Eye (tissue), 1 donor: ENCODE results near the gene ZBTB40.

Source experiments
- DNase-seq: peaks from one replicate; pipeline ENCODE4 v3.0.0-alpha.2; 2015

Gene ZBTB40

GRCh38 chr1:22436948-22437347 lies 14.7 kb upstream of the ZBTB40 start:
- no peak for DNase-seq

DNA sequence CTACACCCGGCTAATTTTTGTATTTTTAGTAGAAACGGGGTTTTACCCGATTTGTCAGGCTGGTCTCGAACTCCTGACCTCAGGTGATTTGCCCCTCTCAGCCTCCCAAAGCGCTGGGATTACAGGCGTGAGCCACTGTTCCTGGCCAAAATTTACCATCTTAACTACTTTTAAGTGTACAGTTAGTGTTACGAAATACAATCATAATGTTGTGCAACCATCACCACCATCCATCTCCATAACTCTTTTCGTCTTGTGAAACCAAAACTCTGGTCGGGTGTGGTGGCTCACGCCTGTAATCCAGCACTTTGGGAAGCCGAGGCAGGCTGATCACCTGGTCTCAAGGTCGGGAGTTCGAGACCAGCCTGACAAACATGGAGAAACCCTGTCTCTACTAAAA lies 14.1 kb upstream of the ZBTB40 start:
- no peak for DNase-seq

- DNase-seq: no peak
These were observed 11.1 kb upstream of the ZBTB40 start for GRCh38 chr1:22440582-22440981.

GRCh38 chr1:22442212-22442894 lies 9.3 kb upstream of the ZBTB40 start:
- DNase-seq: no peak

- DNase-seq: no peak
These were observed 8.3 kb upstream of the ZBTB40 start for GRCh38 chr1:22443332-22443731.

- no peak for DNase-seq
These were observed 6.8 kb upstream of the ZBTB40 start for GRCh38 chr1:22444856-22445255.

- DNase-seq: no peak
These were observed 4.0 kb upstream of the ZBTB40 start for GRCh38 chr1:22447621-22448111.

DNA sequence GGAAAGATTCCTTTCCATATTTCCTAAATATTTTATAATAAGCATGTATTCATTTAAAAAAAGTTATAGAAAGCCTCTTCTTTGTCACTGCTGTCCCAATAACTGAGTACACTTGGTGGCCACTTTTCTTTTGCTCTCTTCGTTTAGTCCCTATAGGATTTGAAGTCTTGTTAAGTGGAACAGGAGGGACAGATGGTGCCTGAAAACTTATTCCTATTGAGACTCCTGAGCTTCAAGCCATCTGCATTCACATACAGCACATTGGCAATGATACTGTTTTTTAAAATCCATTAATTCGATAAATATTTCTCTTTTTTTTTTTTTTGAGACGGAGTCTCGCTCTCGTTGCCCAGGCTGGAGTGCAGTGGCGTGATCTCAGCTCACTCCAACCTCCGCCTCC lies 2.0 kb upstream of the ZBTB40 start:
- no peak for DNase-seq

DNA sequence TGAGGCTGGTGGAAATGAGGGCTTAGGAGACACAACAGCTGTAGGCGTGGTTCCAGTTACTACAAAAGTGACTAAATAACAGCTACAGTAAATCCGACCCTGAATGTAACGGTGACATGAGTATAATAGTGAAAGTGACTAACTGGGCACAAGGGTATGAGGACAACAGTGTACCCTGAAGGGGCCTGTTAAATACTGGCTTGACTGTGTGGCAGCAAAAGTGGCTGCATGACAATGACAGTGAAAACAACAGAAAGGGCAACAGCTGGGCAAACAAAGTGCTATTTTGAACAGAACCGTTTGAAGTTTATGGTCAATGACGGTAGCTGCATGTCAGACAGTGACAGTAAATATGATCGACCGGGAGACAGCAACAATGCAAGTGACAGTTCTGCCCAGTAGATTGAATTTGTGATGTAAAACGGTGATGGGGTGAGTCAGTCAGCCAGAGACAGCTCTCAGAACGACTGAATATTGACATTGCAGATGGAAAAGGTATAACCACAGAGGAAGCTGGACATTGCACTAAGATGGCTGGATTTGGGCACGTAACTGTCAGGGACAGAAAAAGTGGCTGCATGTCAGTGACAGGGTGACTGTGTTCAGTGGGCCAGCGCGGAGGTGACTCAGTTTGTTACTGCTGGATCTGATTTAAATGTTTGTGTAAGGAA lies 1.2 kb upstream of the ZBTB40 start:
- DNase-seq: no peak

DNA sequence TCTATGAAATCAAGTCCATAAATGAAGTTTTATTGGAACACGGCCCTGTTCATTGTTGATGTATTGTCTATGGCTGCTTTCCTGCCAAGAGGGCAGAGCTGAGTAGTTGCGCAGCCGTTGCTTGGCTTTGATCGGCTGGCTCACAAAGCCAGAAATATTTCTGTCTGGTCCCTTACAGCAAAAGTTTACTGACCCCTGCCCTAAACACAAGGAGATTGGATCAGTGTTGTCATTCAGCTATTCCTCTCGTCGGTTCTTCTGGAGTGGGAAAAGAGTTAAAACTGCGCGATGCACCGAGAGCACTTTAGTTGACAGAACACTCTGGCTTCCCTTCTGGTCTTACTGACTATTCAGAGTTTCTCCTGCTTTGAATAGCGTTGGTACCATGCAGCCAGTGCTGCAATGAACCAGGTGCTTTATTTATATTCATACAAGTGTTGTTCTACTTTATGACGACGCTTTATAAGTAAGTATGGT lies 868 bp downstream of the ZBTB40 start:
- no peak for DNase-seq

DNA sequence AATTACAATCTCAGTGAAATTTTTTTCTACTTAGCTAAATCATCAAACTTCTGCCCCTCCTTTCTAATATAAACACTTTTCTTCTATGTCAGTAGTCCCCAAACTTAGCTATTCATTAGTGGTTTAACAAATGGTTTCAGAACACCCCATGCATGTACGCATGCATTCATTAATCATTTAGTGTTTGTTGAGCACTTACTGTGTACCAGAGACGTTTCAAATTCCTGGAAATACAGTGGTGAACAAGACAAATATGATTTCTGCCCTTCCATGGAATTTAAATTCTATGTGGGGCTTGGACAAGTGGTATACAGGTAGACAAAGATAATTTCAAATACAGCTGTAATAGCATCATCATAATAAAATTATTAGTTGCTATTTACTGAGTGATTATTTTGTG lies 1.5 kb downstream of the ZBTB40 start:
- no peak for DNase-seq

- DNase-seq: peak; percentile 68
These were observed 2.9 kb downstream of the ZBTB40 start for GRCh38 chr1:22454476-22455056.

DNA sequence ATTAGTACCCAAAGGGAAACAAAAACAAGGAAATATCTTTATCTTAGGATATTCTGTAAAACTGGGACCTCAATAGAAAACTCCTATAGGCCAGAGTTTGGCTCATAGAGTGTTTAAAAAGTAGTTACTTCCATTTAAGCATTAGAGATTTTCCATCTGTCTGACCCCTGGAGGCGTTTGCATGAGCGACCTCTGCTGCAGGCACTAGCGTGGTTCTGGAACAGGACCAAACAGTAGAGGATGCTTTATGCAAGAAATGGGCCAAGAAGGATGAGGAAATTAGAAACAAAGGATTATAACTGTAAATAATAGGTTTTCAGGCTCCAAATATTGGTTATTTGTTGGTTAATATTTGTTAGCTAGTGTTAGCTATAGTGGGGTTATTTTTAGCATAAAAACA lies 5.7 kb downstream of the ZBTB40 start:
- DNase-seq: no peak

DNA sequence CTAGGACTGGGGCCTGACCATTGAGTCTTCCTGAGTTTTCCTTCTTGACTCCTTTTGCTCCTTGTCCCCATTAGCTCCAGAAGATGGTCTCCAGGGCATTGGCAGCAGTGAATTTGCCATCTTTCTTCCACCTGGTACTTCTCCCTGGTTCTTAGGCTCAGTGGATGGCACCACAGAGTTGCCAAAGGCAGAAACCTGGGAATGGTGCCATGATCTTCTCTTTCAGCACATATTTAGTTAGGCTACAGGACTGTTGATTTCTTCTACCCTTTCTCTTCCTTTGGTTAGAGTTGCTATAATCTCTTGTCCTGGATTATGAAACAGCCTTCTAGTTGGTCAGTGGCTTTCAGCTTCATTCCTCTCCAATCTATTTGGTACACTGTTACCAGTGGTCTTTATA lies 6.2 kb downstream of the ZBTB40 start:
- DNase-seq: no peak

DNA sequence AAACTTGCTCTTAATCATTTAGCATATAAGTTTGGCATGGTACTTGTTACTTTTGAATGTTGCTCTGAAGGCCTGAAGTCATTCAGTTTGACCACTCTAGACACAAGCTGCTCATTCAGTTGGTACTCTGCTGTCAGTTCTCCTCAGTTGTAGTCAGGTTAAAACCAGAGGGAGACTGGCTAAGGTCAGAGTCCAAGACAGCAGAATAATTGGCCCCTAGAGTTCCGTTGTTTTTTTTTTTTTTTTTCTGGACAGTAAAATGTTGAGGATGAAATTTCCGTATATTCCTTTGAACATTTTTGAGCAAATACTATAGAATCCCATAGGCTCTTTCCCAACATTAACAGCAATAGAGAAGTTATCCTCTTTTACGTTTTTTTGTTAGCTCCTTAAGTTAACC lies 9.4 kb downstream of the ZBTB40 start:
- DNase-seq: no peak

DNA sequence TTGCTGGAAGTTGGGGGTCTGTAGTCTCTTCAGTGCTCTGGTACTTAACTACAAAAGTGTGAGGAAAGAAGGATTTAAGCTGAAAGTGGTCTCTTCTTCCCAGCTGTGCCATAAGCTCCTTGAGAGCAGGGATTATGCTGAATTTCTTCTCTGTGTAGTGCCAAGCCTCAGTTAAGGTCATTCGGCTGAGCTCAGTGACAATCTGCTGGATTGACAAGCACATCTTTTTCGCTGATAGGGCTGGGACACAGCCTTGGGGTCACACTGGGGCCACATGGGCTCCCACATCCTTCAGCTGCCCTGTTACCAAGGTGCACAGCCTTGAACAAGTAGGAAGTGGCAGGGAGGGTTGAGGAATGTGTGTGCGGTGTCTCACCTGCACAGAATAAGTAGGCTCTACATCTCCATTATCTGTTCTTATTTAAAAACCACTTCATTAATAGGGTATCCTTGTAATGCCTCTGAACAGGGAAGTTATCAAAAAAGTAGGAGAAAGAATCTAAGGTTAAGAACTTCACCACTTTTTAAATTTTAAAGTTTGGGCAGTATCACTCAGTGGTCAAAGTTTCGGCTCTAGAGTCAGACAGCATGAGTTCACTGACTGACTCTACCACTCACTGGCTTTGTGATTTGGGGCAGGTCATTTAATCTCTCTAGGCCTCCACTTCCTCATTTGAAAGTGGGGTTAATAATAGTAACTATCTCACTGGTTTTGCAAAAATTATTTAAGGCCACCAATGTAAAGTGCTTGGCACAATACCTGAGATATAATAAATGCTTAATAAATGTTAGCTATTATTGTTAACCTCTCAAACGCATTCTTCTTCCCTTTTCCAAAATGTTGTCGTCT lies 10.3 kb downstream of the ZBTB40 start:
- DNase-seq: no peak

DNA sequence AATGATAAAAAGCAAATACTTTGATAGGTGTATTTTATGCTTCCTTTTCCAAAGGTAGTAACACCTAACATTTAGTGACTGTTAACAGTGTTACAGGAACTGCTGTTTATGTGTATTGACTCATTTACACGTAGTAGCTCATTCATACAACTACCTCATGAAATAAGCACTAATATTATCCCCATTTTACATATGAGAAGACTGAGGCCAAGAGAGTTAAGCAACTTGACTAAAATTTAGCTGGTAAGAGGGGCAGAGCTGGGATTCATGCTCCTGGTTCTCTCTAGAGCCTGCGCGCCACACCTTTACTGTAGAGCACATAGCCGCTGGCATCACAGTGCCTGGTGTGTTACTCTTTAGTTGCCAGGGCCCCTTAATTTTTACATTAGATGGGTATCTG lies 11.3 kb downstream of the ZBTB40 start:
- no peak for DNase-seq

GRCh38 chr1:22465015-22465565 lies 13.4 kb downstream of the ZBTB40 start:
- no peak for DNase-seq

DNA sequence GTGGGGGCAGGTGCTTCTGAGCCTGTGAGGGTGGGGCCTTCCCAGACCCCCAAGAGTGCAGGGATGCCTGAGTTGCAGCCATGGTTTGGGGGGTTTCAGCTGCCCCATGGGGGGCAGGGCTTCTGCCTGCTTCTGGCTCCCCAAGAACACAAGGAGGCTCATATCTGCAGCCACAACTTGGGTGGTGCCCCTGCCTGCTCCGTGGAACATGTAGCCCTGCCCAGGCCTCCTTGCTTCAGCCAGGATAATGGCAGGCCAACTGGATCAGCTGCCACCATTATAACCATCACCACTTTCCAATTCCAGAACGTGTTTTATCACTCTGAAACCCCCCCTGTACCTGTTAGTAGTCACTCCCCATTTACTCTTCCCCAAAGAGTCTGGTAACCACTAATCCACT lies 14.0 kb downstream of the ZBTB40 start:
- no peak for DNase-seq

- DNase-seq: no peak
These were observed 18.6 kb downstream of the ZBTB40 start for GRCh38 chr1:22470227-22470626.

GRCh38 chr1:22471078-22471477 lies 19.4 kb downstream of the ZBTB40 start:
- DNase-seq: no peak

GRCh38 chr1:22471610-22472009 lies 20.0 kb downstream of the ZBTB40 start:
- DNase-seq: no peak

- no peak for DNase-seq
These were observed 20.9 kb downstream of the ZBTB40 start for GRCh38 chr1:22472596-22472995.
